ENCODE results near the gene SEBOX.

Gene SEBOX

GRCh38 chr17:28320215-28321061 is 44.6 kb downstream of the SEBOX start:
- no peak for TF ChIP-seq CTCF (IDR thresholded peaks at IDR 0.05; ENCODE audit: low read depth, low read length, missing control alignments)
- Histone ChIP-seq H3K36me3 (replicated peaks) (no peaks in the 10 kb centered on the region), H3K27me3 (replicated peaks) (no peaks in the 10 kb centered on the region), H3K27ac (no peak overlapping the region), H3K4me3 (ENCODE audit: low read depth, low read length) (peak overlapping the region; percentile 75)
- no peak for DNase-seq
- in situ Hi-C loops (cut with HindIII; ENCODE audit: low pct_ligation_motif_present, low sequenced_read_pairs): no loop called here

GRCh38 chr17:28319598-28319935 is 45.4 kb downstream of the SEBOX start:
- peak overlapping the region; percentile 75 for H3K4me3 ChIP-seq (ENCODE audit: low read depth, low read length)
- H3K27me3 ChIP-seq (replicated peaks): no peaks in the 10 kb centered on the region
- H3K27ac ChIP-seq: no peak overlapping the region
- in situ Hi-C loops (cut with HindIII; ENCODE audit: low pct_ligation_motif_present, low sequenced_read_pairs): no loop called here
- DNase-seq: no peak
- H3K36me3 ChIP-seq (replicated peaks): no peaks in the 10 kb centered on the region
- no peak for TF ChIP-seq CTCF (IDR thresholded peaks at IDR 0.05; ENCODE audit: low read depth, low read length, missing control alignments)

GRCh38 chr17:28318759-28319597 is 46.0 kb downstream of the SEBOX start, which contains the start of gene TMEM97:
TMEM97 (plus strand) TSS chr17:28319200; CDS start chr17:28319240, 40 bp downstream.
- Histone ChIP-seq H3K4me3 (ENCODE audit: low read depth, low read length) (peak within 1 kb of the TSS; percentile 75), H3K36me3 (replicated peaks) (no peaks in the 10 kb centered on the region), H3K27me3 (replicated peaks) (no peaks in the 10 kb centered on the region), H3K27ac (no peak within 1 kb of the TSS)
- in situ Hi-C loops (cut with HindIII; ENCODE audit: low pct_ligation_motif_present, low sequenced_read_pairs): no loop called here
- peak; percentile 98 for DNase-seq
- peak; percentile 30 for TF ChIP-seq CTCF (IDR thresholded peaks at IDR 0.05; ENCODE audit: low read depth, low read length, missing control alignments)

GRCh38 chr17:28317966-28318758 is 46.8 kb downstream of the SEBOX start:
- H3K4me3 ChIP-seq (ENCODE audit: low read depth, low read length): peak overlapping the region; percentile 75
- no peaks in the 10 kb centered on the region for H3K27me3 ChIP-seq (replicated peaks)
- TF ChIP-seq CTCF (IDR thresholded peaks at IDR 0.05; ENCODE audit: low read depth, low read length, missing control alignments): no peak
- in situ Hi-C loops (cut with HindIII; ENCODE audit: low pct_ligation_motif_present, low sequenced_read_pairs): no loop called here
- H3K27ac ChIP-seq: no peak overlapping the region
- DNase-seq: no peak
- H3K36me3 ChIP-seq (replicated peaks): no peaks in the 10 kb centered on the region

- Histone ChIP-seq H3K27me3 (replicated peaks) (no peaks in the 10 kb centered on the region), H3K4me3 (ENCODE audit: low read depth, low read length) (no peak overlapping the region), H3K36me3 (replicated peaks) (no peaks in the 10 kb centered on the region), H3K27ac (no peak overlapping the region)
- TF ChIP-seq CTCF (IDR thresholded peaks at IDR 0.05; ENCODE audit: low read depth, low read length, missing control alignments): no peak
- in situ Hi-C loops (cut with HindIII; ENCODE audit: low pct_ligation_motif_present, low sequenced_read_pairs): no loop called here
- DNase-seq: no peak
These were observed 47.7 kb downstream of the SEBOX start for GRCh38 chr17:28317099-28317965.

Measured in brain microvascular endothelial cell (primary cell).